Hepatocyte (in vitro differentiated cells): Measurements from ENCODE around the gene HS2ST1.

Experiments used
- CTCF ChIP-seq: fragments of 200-600 bp; sonication (generic); IDR thresholded peaks from 2 replicates; pipeline ENCODE4 v1.5.1; 2016; ENCODE audit warnings: antibody characterized with exemption, mild to moderate bottlenecking; ENCODE audit not compliant: poor library complexity
- EZH2 ChIP-seq: fragments of 200-600 bp; sonication (generic); IDR thresholded peaks from 2 replicates; pipeline ENCODE4 v1.6.1; 2016; ENCODE audit warnings: antibody characterized with exemption, mild to moderate bottlenecking, borderline replicate concordance

GRCh38 chr1:87134061-87134460 is 219.6 kb downstream of the HS2ST1 start:
- no peak for TF ChIP-seq CTCF
- TF ChIP-seq EZH2: no peak
